HG03097 (cell line): ENCODE results near the gene TLE1.
"Not testable (repeated sequence)": the region's sequence is repeated elsewhere in the genome, so short reads cannot be mapped to it uniquely, and the experiment has no call there.

Experiments
- ATAC-seq: cut with Tn5 transposase; IDR thresholded peaks from one replicate; pipeline ENCODE4 v1.9.1; 2021; ENCODE audit not compliant: unreplicated experiment, low FRiP score

The TLE1 gene

GRCh38 chr9:81689343-81690175 is at the start of gene TLE1:
Gene TLE1, minus strand, starts transcription at chr9:81689547. Its CDS starts 1,307 bp downstream, at chr9:81688240.
- peak; percentile 76 for ATAC-seq

DNA sequence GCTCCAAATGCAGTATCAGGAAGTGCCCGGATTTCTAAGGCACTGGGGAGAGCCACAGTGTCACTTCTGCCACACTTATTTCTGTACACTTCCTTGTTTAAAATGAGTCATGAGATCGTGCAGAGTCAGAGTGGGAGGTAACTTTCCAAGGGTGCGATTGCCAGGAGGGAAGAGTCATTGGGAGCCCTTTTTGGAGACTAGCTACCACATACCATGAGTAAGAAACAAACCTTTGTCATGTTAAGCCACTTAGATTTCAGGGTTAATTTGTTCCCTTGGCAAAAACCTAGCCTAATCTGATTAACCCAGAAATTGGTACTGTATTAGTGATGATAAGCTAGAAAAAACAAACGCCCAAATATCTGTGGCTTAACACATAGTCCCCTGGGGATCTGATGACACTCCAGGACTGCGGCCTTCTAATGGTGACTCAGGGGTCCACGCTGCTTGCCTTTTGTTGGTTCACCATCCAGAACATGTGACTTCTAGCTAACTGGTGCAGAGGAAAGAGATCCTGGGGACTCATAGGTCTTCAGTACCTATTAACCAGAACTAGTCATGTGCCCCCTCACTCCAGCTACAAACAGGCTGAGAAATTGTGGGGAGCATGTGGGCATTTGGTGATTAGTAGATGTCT is 48.6 kb upstream of the TLE1 start:
- no peak for ATAC-seq

DNA sequence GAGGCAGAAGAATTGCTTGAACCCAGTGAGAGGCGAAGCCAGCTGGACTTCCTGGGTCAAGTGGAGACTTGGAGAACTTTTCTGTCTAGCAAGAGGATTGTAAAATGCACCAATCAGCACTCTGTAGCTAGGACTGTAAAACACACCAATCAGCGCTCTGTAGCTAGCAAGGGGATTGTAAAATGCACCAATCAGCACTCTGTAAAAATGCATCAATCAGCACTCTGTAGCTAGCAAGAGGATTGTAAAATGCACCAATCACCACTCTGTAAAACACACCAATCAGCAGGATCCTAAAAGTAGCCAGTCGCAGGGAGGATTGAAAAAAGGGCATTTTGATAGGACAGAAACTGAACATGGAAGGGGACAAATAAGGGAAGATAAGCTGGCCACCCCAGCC is 41.2 kb upstream of the TLE1 start:
- not testable (repeated sequence) for ATAC-seq

GRCh38 chr9:81729135-81729534 is 39.8 kb upstream of the TLE1 start:
- ATAC-seq: peak; percentile 87

GRCh38 chr9:81724242-81724889 is 35.0 kb upstream of the TLE1 start:
- ATAC-seq: no peak

DNA sequence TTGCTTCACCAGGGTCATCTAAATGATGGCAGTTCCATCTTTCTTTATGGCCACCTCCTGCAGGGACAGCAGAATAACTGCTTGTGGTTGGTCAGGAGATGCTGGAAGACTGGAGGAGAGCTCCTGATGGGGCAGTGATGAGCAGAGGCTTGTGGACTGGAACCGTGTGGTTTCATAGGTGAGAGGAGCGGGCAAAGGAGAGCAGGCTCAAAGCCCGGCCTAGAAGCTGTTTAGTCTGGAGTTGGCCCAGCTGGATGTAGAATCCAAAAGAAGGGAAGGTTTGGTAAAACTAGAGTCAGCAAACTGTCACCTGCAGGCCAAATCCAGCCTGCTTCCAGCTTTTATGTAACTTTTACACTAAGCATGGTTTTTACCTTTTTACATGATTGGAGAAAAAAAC is 32.9 kb upstream of the TLE1 start:
- no peak for ATAC-seq

DNA sequence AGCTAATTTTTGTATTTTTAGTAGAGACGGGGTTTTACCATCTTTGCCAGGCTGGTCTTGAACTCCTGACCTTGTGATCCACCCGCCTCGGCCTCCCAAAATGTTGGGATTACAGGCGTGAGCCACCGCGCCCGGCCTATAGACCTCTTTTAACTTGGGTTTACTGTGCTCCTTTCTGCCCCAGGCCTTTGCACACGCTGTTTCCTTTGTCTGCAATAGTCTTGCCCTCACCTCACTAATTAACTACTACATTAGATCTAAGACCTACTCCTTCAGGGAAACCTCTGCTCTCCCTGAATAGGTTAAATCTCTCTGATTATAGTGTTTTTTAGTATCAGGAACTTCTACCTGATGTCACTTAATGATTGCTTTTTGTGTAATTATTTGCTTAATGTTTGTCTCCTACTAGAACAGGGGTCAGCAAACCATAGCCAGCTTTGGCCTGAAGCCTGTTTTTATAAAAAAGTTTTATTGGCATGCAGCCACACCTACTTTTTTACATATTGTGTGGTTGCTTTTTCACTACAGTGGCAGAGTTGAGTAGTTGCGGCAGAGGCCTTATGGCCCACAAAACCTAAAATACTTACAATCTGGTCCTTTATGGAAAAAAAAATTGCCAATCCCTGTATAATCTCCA is 31.2 kb upstream of the TLE1 start:
- no peak for ATAC-seq

- ATAC-seq: no peak
Observed at GRCh38 chr9:81719972-81720371, 30.6 kb upstream of the TLE1 start.

GRCh38 chr9:81718244-81718643 is 28.9 kb upstream of the TLE1 start:
- ATAC-seq: no peak

DNA sequence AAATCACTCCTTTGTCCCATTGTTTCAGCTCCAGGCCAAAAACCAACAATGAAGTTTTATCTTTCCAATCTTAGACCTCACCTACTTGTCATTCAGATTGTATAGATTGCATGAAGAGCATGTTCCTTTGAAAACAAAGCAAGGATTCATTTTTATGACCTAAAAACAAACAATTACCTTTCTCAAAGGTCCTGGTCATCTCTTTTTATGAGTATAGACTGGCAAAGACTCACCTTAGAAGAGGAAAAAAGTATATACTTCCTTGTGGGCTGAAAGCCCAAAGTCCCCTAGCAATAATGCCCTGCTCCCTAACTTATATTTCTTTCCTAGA is 28.4 kb upstream of the TLE1 start:
- no peak for ATAC-seq

- no peak for ATAC-seq
Observed at GRCh38 chr9:81717061-81717746, 27.9 kb upstream of the TLE1 start.

DNA sequence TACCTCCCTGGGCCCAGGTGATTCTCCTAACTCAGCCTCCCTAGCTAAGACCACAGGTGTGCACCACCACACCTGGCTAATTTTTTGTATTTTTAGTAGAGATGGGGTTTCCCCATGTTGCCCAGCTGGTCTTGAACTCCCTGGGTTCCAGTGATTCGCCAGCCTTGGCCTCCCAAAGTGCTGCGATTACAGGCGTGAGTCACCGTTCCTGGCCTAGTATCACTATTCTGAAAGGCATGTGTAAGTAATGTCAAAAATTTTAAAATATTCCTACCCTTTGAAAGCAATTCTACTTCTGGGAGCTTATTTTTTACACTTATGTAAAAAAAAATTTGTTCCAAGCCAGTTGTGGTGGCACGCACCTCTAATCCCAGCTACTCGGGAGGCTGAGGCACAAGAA is 27.1 kb upstream of the TLE1 start:
- no peak for ATAC-seq

DNA sequence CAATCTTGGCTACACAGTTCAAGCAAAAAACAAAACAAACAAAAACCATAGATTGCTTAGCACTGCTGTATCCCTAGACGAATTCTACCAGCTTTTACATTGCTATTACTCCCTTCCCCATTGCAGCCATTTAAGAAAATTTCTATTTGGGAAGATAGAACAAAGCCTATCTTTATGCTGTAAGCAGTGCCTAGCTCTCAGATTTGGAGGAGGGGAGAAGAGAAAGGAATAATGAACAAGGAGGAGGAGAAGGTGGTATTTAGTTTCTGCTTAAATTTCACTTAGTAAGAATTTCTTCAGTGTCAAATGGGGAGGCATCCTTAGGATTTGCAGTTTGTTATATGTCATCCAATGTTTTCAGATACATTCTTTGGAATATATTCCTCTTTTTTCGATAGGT is 16.2 kb upstream of the TLE1 start:
- ATAC-seq: no peak

DNA sequence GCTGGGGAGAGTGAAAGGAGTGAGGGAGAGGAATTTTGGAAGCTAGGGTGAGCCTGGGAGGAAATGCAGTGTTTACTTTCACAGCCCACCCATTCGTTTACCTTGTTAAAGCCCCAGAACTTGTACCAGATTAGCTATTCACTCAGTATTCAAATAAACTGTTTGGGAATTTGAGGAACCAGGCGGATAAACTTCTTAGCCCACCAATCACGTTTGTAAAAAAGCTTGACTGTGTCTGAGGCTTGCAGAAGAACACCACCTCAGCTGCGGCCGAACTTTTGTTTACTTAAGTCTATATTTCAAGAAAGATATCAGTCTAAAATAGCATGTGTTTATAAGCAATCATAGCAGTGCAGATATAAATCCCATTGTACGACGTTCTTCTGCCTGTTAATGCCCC is 5.2 kb upstream of the TLE1 start:
- ATAC-seq: no peak

DNA sequence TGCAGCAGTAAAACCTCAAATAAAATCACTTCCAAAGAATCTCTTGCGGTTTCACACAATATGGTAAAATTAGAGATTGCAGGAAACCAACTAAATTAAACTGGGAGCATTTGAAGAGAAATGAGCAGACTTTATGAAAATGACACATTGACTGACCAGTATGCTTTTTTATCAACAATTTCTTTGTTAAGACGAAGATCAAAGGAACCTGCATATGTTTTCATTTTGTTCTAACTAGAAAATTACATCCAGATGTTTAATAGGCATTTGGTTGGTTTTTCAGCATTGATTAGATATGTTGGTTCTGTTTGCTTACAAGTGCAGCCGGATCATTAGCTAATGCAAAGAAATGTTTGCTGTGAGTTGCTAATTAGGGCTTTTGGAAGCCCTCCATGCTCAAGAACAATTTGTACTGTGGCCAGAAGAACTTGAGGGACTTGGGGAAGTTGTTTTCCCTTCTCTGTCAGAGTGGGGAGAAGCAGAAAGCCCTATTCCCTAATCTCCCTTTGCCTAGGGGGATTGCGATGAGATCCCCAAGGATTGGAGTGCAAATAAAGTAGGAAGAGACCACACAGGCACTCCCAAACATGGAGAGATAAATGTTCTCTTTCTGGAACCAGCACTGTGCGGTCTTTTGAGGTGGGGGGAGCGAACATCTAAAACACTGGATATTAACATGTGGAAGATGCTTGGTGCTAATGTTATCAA is 4.5 kb upstream of the TLE1 start:
- ATAC-seq: no peak

GRCh38 chr9:81690251-81690851 is 1.0 kb upstream of the TLE1 start:
- no peak for ATAC-seq

DNA sequence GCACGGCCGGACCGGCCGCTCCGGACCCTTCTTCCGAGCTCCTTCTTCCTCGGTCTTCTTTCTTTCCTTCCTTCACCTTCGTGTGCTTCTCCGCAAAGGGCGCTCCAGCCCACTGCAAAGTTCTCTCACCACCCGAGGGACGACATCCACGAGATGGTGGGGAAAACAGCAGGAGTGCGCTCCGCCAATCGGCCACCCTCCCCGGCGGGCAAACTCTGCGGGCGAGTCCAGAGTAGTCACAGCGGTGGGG is 329 bp downstream of the TLE1 start:
- ATAC-seq: not testable (repeated sequence)

DNA sequence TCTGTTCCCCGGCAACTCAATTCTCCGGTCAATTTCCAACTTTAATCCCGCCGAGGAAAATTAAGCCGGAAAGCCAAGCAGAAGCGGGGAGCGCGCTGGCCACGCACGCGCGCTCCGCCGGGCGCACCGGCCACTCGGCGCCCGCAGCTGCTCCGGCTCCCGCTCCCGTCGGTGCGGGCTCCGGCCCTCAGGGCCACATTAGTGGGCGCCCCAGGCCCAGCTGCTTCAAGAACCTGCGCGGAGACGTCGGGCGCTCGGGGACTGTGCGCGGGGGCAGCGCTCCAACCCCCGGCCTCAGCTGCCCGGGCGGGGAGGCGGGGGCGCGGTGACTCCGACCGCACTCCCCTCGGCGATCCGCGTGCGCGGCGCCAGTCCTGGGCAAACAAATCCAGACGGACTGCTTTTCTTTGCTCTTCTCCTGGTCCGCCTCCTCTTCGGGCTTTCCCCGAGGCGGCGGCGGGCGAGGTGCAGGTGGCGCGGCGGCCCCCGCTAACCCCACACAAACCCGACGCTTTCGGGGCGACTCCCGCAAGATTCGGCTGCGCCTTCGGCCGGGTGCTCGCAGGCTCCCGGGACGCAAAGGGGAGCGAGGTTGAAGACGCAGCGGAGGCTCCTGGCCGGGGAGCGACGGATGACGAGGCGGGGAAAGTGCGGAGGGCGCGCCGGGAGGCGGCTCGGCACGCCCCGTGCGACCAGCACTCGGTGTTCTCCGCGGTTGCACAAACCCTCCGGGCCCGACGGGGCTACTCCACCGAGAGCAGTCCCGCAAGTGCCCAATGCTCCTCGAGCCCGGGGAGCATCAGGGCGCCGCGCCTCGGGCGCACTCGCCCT is 870 bp downstream of the TLE1 start:
- ATAC-seq: not testable (repeated sequence)
